ENCODE results near the gene TMEM163.

DNA sequence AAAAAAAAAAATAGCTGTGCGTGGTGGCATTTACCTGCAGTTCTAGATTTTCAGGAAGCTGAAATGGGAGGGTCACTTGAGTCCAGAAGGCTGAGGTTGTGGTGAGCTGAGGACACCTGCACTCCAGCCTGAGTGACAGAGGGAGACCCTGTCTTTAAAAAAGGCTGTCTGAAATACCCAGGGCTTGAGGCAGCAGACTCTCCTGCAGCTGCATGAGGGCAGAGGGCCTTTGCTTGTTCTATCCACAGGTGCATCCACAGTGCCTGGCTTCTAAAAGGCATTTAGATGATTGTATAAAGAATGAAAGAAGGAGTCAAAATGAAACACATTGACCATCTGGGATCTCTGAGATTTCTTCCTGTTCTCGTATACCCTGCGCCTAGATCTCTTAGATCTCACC is 312.1 kb downstream of the TMEM163 start:
- TF ChIP-seq POLR2A (IDR thresholded peaks at IDR 0.05) (no peak), CTCF (IDR thresholded peaks at IDR 0.05) (no peak), POLR2AphosphoS5 (IDR thresholded peaks at IDR 0.05) (no peak), EP300 (IDR thresholded peaks at IDR 0.05) (no peak)
